H1 (cell line): ENCODE measurements around the gene CBFB. TPM values are rescaled to one million over a fixed set of nuclear protein-coding genes. Genes with fewer than 3 reads are reported as not detected.

ENCODE experiments used
- CTCF ChIA-PET: fragments of 300-600 bp; sonication (Branson Sonifier 250); formaldehyde crosslinking; loops from one replicate; lab custom pipeline; 2021; ENCODE audit not compliant: partially characterized antibody; lab: Charles Lee
- POLR2A ChIA-PET: fragments of 300-600 bp; sonication (Branson Sonifier 250); formaldehyde crosslinking; loops from one replicate; lab custom pipeline; 2021; ENCODE audit warnings: inconsistent platforms; ENCODE audit not compliant: partially characterized antibody; lab: Charles Lee
- DNase-seq, 2 experiments: peaks; one replicate each; pipeline versions ENCODE4 v3.0.0 to v3.0.0-alpha.2; 2010 to 2022; ENCODE audit warnings: low spot score in 2 of 2, low read depth in 1 of 2, mixed read lengths in 1 of 2
- FAIRE-seq: peaks from 2 replicates; lab custom pipeline; 2011; peaks lifted over from hg19 to GRCh38; lab: Jason Lieb, UNC
- H2AFZ ChIP-seq: 2 replicates; pipeline ENCODE4 v1.8.1; 2012; ENCODE audit warnings: low read length, inconsistent platforms
- H2AK5ac ChIP-seq: 2 replicates; pipeline ENCODE4 v1.6.1; 2013; ENCODE audit warnings: low read depth, low read length
- H2BK120ac ChIP-seq: replicated peaks from 2 replicates; pipeline ENCODE3; 2013; ENCODE audit warnings: low read depth, low read length, inconsistent platforms
- H2BK12ac ChIP-seq: 2 replicates; pipeline ENCODE4 v1.6.1; 2013; ENCODE audit warnings: low read depth, low read length
- H2BK15ac ChIP-seq: 2 replicates; pipeline ENCODE4 v1.6.1; 2013; ENCODE audit warnings: low read length
- H2BK20ac ChIP-seq: 2 replicates; pipeline ENCODE4 v1.6.1; 2013; ENCODE audit warnings: low read length
- H2BK5ac ChIP-seq: 2 replicates; pipeline ENCODE4 v1.6.1; 2013; ENCODE audit warnings: low read depth, low read length
- H3K14ac ChIP-seq: 2 replicates; pipeline ENCODE4 v1.6.1; 2013; ENCODE audit warnings: inconsistent platforms; ENCODE audit not compliant: insufficient read length
- H3K18ac ChIP-seq: 2 replicates; pipeline ENCODE4 v1.6.1; 2013; ENCODE audit warnings: low read length; ENCODE audit errors: extremely low read depth
- H3K23ac ChIP-seq: 2 replicates; pipeline ENCODE4 v1.6.1; 2013; ENCODE audit warnings: inconsistent platforms; ENCODE audit not compliant: insufficient read length
- H3K23me2 ChIP-seq: 2 replicates; pipeline ENCODE4 v1.6.1; 2013; ENCODE audit warnings: low read depth, low read length
- H3K27ac ChIP-seq: 2 replicates; pipeline ENCODE4 v1.6.1; 2011; ENCODE audit warnings: low read depth, low read length, inconsistent platforms
- H3K27me3 ChIP-seq, 4 experiments: replicated peaks in 1 of 4; 1 replicate in 1 of 4; 2 replicates in 3 of 4; pipeline versions ENCODE4 v1.6.1 to v1.8.1; 2011 to 2013; ENCODE audit warnings: low read length in 3 of 4, mild to moderate bottlenecking in 3 of 4, inconsistent platforms in 2 of 4, mixed read lengths in 2 of 4, moderate library complexity in 1 of 4; ENCODE audit not compliant: control insufficient read depth in 3 of 4, insufficient read depth in 3 of 4; ENCODE audit errors: extremely low read depth in 1 of 4
- H3K36me3 ChIP-seq, 4 experiments: 2 replicates each; pipeline versions ENCODE4 v1.6.1 to v1.8.1; 2011 to 2013; ENCODE audit warnings: mild to moderate bottlenecking in 4 of 4, low read length in 3 of 4, moderate library complexity in 2 of 4, control low read depth in 1 of 4, inconsistent platforms in 1 of 4; ENCODE audit not compliant: insufficient read depth in 4 of 4, control insufficient read depth in 2 of 4
- H3K4ac ChIP-seq: replicated peaks from 2 replicates; pipeline ENCODE3; 2013; ENCODE audit warnings: low read length, low read depth, mixed read lengths, inconsistent platforms; ENCODE audit not compliant: insufficient read length
- H3K4me1 ChIP-seq, 4 experiments: replicated peaks in 1 of 4; 1 replicate in 1 of 4; 2 replicates in 3 of 4; pipeline versions ENCODE4 v1.6.1 to v1.8.1; 2011 to 2013; ENCODE audit warnings: low read length in 3 of 4, inconsistent platforms in 2 of 4, mixed read lengths in 1 of 4; ENCODE audit not compliant: insufficient read depth in 4 of 4, control insufficient read depth in 3 of 4
- H3K4me2 ChIP-seq, 2 experiments: 2 replicates each; pipeline versions ENCODE4 v1.6.1 to v1.8.1; 2011 to 2013; ENCODE audit warnings: low read depth in 2 of 2, low read length in 2 of 2, control low read depth in 1 of 2, inconsistent platforms in 1 of 2, mild to moderate bottlenecking in 1 of 2; ENCODE audit not compliant: insufficient read depth in 1 of 2
- H3K4me3 ChIP-seq, 4 experiments: fragments of 200-600, 300-600 bp in 1 of 4; sonication (generic), shearing (Covaris generic), sonication (Bioruptor Twin) in 1 of 4; 2 replicates each; pipeline versions ENCODE4 v1.5.1 to v1.8.1; 2011 to 2016; ENCODE audit warnings: low read length in 4 of 4, low read depth in 3 of 4, control low read depth in 2 of 4, inconsistent platforms in 2 of 4, mild to moderate bottlenecking in 2 of 4, mixed read lengths in 1 of 4, moderate library complexity in 1 of 4; ENCODE audit not compliant: insufficient read depth in 2 of 4; ENCODE audit errors: extremely low read depth in 1 of 4
- H3K56ac ChIP-seq: replicated peaks from 2 replicates; pipeline ENCODE3; 2013; ENCODE audit warnings: low read depth, mild to moderate bottlenecking, mixed read lengths, low read length, inconsistent platforms; ENCODE audit not compliant: insufficient read length
- H3K79me1 ChIP-seq: 2 replicates; pipeline ENCODE4 v1.6.1; 2013; ENCODE audit warnings: low read depth, low read length, control low read depth
- H3K79me2 ChIP-seq, 2 experiments: 2 replicates each; pipeline versions ENCODE4 v1.6.1 to v1.8.1; 2012 to 2013; ENCODE audit warnings: low read length in 2 of 2, mild to moderate bottlenecking in 2 of 2, inconsistent platforms in 1 of 2; ENCODE audit not compliant: insufficient read depth in 2 of 2, control insufficient read depth in 1 of 2
- H3K9ac ChIP-seq, 4 experiments: replicated peaks in 1 of 4; 1 replicate in 1 of 4; 2 replicates in 3 of 4; pipeline versions ENCODE4 v1.6.1 to v1.8.1; 2011 to 2013; ENCODE audit warnings: low read depth in 3 of 4, low read length in 3 of 4, control low read depth in 2 of 4, mild to moderate bottlenecking in 2 of 4, moderate library complexity in 2 of 4, inconsistent platforms in 1 of 4; ENCODE audit errors: extremely low read depth in 1 of 4
- H3K9me3 ChIP-seq, 2 experiments: 2 replicates each; pipeline versions ENCODE4 v1.6.1 to v1.8.1; 2012 to 2013; ENCODE audit warnings: mild to moderate bottlenecking in 2 of 2, moderate library complexity in 2 of 2, control low read depth in 1 of 2, inconsistent platforms in 1 of 2, low read depth in 1 of 2, low read length in 1 of 2, mixed read lengths in 1 of 2; ENCODE audit not compliant: insufficient read depth in 2 of 2
- H4K20me1 ChIP-seq, 2 experiments: replicated peaks in 1 of 2; 2 replicates each; pipeline versions ENCODE3 to v1.8.1; 2011 to 2013; ENCODE audit warnings: inconsistent platforms in 2 of 2, low read length in 2 of 2, mild to moderate bottlenecking in 1 of 2; ENCODE audit not compliant: insufficient read depth in 2 of 2, control insufficient read depth in 1 of 2
- H4K5ac ChIP-seq: 2 replicates; pipeline ENCODE4 v1.6.1; 2013; ENCODE audit warnings: low read length, low read depth, mixed read lengths, inconsistent platforms; ENCODE audit not compliant: insufficient read length
- H4K8ac ChIP-seq: 2 replicates; pipeline ENCODE4 v1.8.0; 2013; ENCODE audit warnings: mild to moderate bottlenecking, moderate library complexity, low read length, inconsistent platforms; ENCODE audit not compliant: insufficient read depth; ENCODE audit errors: extremely low read depth
- H4K91ac ChIP-seq: replicated peaks from 2 replicates; pipeline ENCODE3; 2013; ENCODE audit warnings: low read length, mixed read lengths, inconsistent platforms; ENCODE audit not compliant: insufficient read length
- BACH1 ChIP-seq: IDR thresholded peaks from 2 replicates; pipeline ENCODE4 v1.6.1; 2012; ENCODE audit warnings: low read length, improper control_type of control experiment
- EGR1 ChIP-seq: IDR thresholded peaks from 2 replicates; pipeline ENCODE4 v1.6.1; 2011; ENCODE audit warnings: low read depth, low read length, borderline replicate concordance
- FOSL1 ChIP-seq: IDR thresholded peaks from 2 replicates; pipeline ENCODE4 v1.6.1; 2011; ENCODE audit warnings: mild to moderate bottlenecking, low read depth, low read length, moderate library complexity; ENCODE audit not compliant: insufficient read depth
- HDAC6 ChIP-seq: IDR thresholded peaks from one replicate; pipeline ENCODE4 v1.7.1; 2012; ENCODE audit warnings: low read depth, mild to moderate bottlenecking, inconsistent platforms, low read length, moderate library complexity
- KDM5A ChIP-seq: fragments of 200-600 bp; IDR thresholded peaks from 2 replicates; pipeline ENCODE4 v1.7.1; 2012; ENCODE audit warnings: mild to moderate bottlenecking, low read length, inconsistent platforms, mixed read lengths
- POLR2A ChIP-seq, 2 experiments: IDR thresholded peaks; 1 replicate in 1 of 2; 2 replicates in 1 of 2; pipeline ENCODE4 v1.6.1; 2011; ENCODE audit warnings: low read depth in 2 of 2, low read length in 2 of 2, mild to moderate bottlenecking in 2 of 2; ENCODE audit errors: control extremely low read depth in 1 of 2
- RNF2 ChIP-seq: fragments of 200-900, 300-1000 bp; sonication (generic); IDR thresholded peaks from 2 replicates; pipeline ENCODE4 v1.7.1; 2016; ENCODE audit warnings: borderline replicate concordance, low read depth, mild to moderate bottlenecking, antibody characterized with exemption, low read length; ENCODE audit not compliant: poor library complexity, severe bottlenecking; ENCODE audit errors: missing control alignments
- TEAD4 ChIP-seq: IDR thresholded peaks from 2 replicates; pipeline ENCODE4 v1.6.1; 2012; ENCODE audit warnings: low read depth, low read length, inconsistent platforms, mixed read lengths
- WGBS, 2 experiments: shearing (Covaris generic) in 1 of 2; methylation state at CpG; one replicate each; pipeline versions ENCODE4 v1.1.6 to v1.1.7; 2013 to 2015; ENCODE audit warnings: low lambda C conversion rate in 2 of 2, mixed read lengths in 2 of 2, inconsistent platforms in 1 of 2, low coverage in 1 of 2, missing lambda C conversion rate in 1 of 2; ENCODE audit not compliant: insufficient replicate concordance in 2 of 2, insufficient coverage in 1 of 2, insufficient read length in 1 of 2; ENCODE audit errors: extremely low coverage in 1 of 2, missing lambda C conversion rate in 1 of 2; 5-methylcytosine and 5-hydroxymethylcytosine counted together
- polyA plus RNA-seq, 7 experiments: library from polyadenylated mRNA; depleted of rRNA in 3 of 7; stranded (reverse) in 5 of 7; unstranded in 2 of 7; fragments of >200 nt in 5 of 7; fragments of 200-250 nt in 2 of 7; gene quantifications; 1 replicate in 5 of 7; 2 replicates in 1 of 7; 4 replicates in 1 of 7; pipeline versions ENCODE4 v1.2.1 to v1.2.3, GENCODE V29; 2011 to 2013; ENCODE audit warnings: missing spikeins in 2 of 7, mixed read lengths in 2 of 7
- total RNA-seq: library from RNA; stranded (reverse); fragmentation: NEBNext Ultra II Directional; extraction: Animal tissue kit (Norgen Biotek cat#: 25700); gene quantifications from 2 replicates; pipeline ENCODE4 v1.2.1, GENCODE V29; 2021
- TF ChIP-seq, protein P1 (sequence below): IDR thresholded peaks from 2 replicates; pipeline ENCODE4 v1.6.1; 2011; ENCODE audit warnings: low read depth, mild to moderate bottlenecking, low read length; ENCODE audit not compliant: insufficient read depth

Gene CBFB
- total and polyA plus RNA-seq, 2 of the 8 experiments (the other 6 are each of a cell fraction or from before 2014, with no cell fraction given) = 11.5 to 31.6 TPM

DNA sequence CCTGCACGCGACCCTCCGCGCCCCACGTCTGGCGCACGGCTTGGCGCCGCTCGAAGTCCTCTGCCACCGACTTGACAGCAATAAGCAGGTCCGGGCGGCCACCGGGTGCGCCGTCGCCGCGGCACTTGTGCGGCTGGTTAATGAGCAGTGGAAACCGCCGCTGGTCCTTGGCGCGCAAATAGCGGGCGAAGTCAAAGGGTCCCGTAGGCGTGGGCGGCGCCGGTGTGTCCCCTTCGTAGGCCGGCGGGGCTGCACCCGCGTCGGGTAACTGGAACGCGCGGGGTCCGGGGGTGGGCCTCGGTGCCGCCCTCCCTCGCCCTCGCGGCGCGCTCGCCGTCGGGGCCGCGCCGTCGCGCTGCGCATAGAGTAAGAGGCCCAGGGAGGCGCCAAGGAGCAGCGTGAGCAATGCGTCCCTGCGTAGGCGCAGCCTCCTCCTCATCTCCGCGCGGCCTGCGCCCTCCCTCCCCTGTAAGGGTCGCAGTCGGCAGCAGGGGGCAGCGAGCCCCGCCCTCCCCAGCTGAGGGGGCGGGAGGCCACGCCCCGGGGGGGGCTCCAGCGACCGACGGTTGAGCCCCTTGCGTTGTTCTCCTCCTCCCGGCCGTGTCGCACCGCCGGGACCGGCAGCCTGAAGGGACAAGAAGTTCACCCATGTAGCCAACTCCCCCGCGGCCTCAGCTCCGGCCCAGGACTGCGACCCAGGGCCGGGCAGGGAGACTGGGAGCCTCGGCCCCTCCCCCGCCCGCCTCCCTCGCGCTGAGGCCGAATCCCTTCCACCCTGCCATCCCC lies 121.3 kb downstream of the CBFB start:
- H2BK12ac ChIP-seq = no peak overlapping the region
- H2BK15ac ChIP-seq = no peak overlapping the region
- H3K27me3 ChIP-seq = peaks cover 27 to 49% (median 41%) of the 10 kb centered on the region in 4 experiments
- peak in 1 of 2 experiments; percentile 94 for DNase-seq
- peaks cover 11 to 18% (median 16%) of the 10 kb centered on the region in 4 experiments; a peak in 5 of 8 replicates for H3K36me3 ChIP-seq
- peaks cover 17% of the 10 kb centered on the region; the same call in 1 of the 2 replicates for H3K23me2 ChIP-seq
- H3K79me1 ChIP-seq = no peaks in the 10 kb centered on the region
- peak overlapping the region; percentile 83 for H4K5ac ChIP-seq
- no peak overlapping the region for H4K91ac ChIP-seq
- H3K27ac ChIP-seq = no peak overlapping the region
- peak overlapping the region; percentile 39 for H3K56ac ChIP-seq
- no peaks in the 10 kb centered on the region for H3K79me2 ChIP-seq
- H2AFZ ChIP-seq = no peak overlapping the region; the same call in 1 of the 2 replicates
- no peaks in the 10 kb centered on the region; a peak in 1 of 4 replicates for H3K9me3 ChIP-seq
- H3K4me3 ChIP-seq = peak overlapping the region; percentile 62 to 75 (median 72)
- no peak for FAIRE-seq
- H4K20me1 ChIP-seq = peaks cover 3 to 26% of the 10 kb centered on the region in 2 experiments
- H2BK5ac ChIP-seq = no peak overlapping the region; the same call in 1 of the 2 replicates
- no peak overlapping the region for H3K4ac ChIP-seq
- H2BK120ac ChIP-seq = no peak overlapping the region
- H4K8ac ChIP-seq = peak overlapping the region; percentile 96
- peak overlapping the region; percentile 97; the same call in 1 of the 2 replicates for H3K18ac ChIP-seq
- H3K14ac ChIP-seq = no peak overlapping the region
- ChIA-PET POLR2A (interaction anchor here (0.9 to 2.5 kb wide), 10 partner anchors 10 to 175 kb away, joined by 3 to 12 read pairs (median 5); partner anchors contain the start of genes FBXL8, HSF4 and TRADD), CTCF (interaction anchor here (0.6 to 14.1 kb wide), 25 partner anchors 9 to 364 kb away, joined by 3 to 291 read pairs (median 4); partner anchors contain the start of genes CES3, FBXL8, HSF4 and NOL3)
- no peak overlapping the region for H2BK20ac ChIP-seq
- no peak overlapping the region for H3K23ac ChIP-seq
- 5% methylated on average over 44 of the region's 94 CpGs; no CpG with 5 or more reads in 1 of the 2 experiments for WGBS, 2 experiments
- no peak overlapping the region for H2AK5ac ChIP-seq
- peak overlapping the region; percentile 80 to 92 for H3K4me2 ChIP-seq
- H3K4me1 ChIP-seq = peaks cover 0 to 11% (median 9%) of the 10 kb centered on the region in 4 experiments; a peak in 5 of 7 replicates
- H3K9ac ChIP-seq = peak overlapping the region in 2 of 4 experiments; percentile 42 to 45; a peak in 2 of 7 replicates
- TF ChIP-seq HDAC6 (no peak), POLR2A (IDR thresholded peaks at IDR 0.05; ENCODE audit: control extremely low read depth in 1 of 2, low read depth in 2 of 2, low read length in 2 of 2) (peak in 1 of 2 experiments; percentile 36; a peak in 1 of 3 replicates), EGR1 (peak; percentile 89; the same call in 1 of the 2 replicates), KDM5A (no peak), FOSL1 (no peak), TEAD4 (0 out of 2 replicates have a peak, but pooled peaks have one; percentile 5), BACH1 (0 out of 2 replicates have a peak, but pooled peaks have one; percentile 74), RNF2 (no peak)
- TF ChIP-seq, protein P1, sequence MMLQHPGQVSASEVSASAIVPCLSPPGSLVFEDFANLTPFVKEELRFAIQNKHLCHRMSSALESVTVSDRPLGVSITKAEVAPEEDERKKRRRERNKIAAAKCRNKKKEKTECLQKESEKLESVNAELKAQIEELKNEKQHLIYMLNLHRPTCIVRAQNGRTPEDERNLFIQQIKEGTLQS = 0 out of 2 replicates have a peak, but pooled peaks have one; percentile 13
